Neuronal stem cell (in vitro differentiated cells): ENCODE results near the gene SLC37A1.

ENCODE experiments used
- DNase-seq: peaks from one replicate; pipeline ENCODE4 v3.0.0-alpha.2; 2013; ENCODE audit warnings: low spot score
- H2AFZ ChIP-seq: one replicate; pipeline ENCODE4 v1.6.1; 2013; ENCODE audit warnings: mild to moderate bottlenecking, low read length, inconsistent platforms
- H2AK5ac ChIP-seq: 2 replicates; pipeline ENCODE4 v1.6.1; 2013; ENCODE audit warnings: low read depth, mild to moderate bottlenecking, inconsistent platforms, low read length, moderate library complexity, mixed read lengths
- H2BK120ac ChIP-seq: 2 replicates; pipeline ENCODE4 v1.6.1; 2013; ENCODE audit warnings: low read depth, mild to moderate bottlenecking, inconsistent platforms, low read length, moderate library complexity, mixed read lengths
- H2BK12ac ChIP-seq: one replicate; pipeline ENCODE4 v1.6.1; 2013; ENCODE audit warnings: low read length, inconsistent platforms
- H2BK15ac ChIP-seq: 2 replicates; pipeline ENCODE4 v1.6.1; 2013; ENCODE audit warnings: mild to moderate bottlenecking, low read length, inconsistent platforms, mixed read lengths
- H2BK5ac ChIP-seq: one replicate; pipeline ENCODE4 v1.6.1; 2013; ENCODE audit warnings: inconsistent platforms, mild to moderate bottlenecking, low read length, moderate library complexity
- H3K14ac ChIP-seq: one replicate; pipeline ENCODE4 v1.6.1; 2013; ENCODE audit warnings: low read length, inconsistent platforms
- H3K18ac ChIP-seq: 2 replicates; pipeline ENCODE4 v1.6.1; 2013; ENCODE audit warnings: low read length, inconsistent platforms
- H3K23ac ChIP-seq: 2 replicates; pipeline ENCODE4 v1.6.1; 2013; ENCODE audit warnings: low read depth, mild to moderate bottlenecking, mixed read lengths, low read length, inconsistent platforms; ENCODE audit not compliant: poor library complexity
- H3K27ac ChIP-seq: replicated peaks from 3 replicates; pipeline ENCODE4 v1.5.1; 2013; ENCODE audit warnings: low read length, inconsistent platforms
- H3K27me3 ChIP-seq, 3 experiments: 2 replicates each; pipeline ENCODE4 v1.6.1; 2013; ENCODE audit warnings: low read length in 3 of 3, mild to moderate bottlenecking in 2 of 3, inconsistent platforms in 1 of 3, low read depth in 1 of 3, mixed read lengths in 1 of 3, moderate library complexity in 1 of 3; ENCODE audit not compliant: control insufficient read depth in 3 of 3, insufficient read depth in 3 of 3
- H3K36me3 ChIP-seq, 2 donors: replicated peaks in 1 of 2; 2 replicates each; pipeline ENCODE4 v1.6.1; 2013; ENCODE audit warnings: low read length in 2 of 2; ENCODE audit not compliant: control insufficient read depth in 2 of 2, insufficient read depth in 2 of 2
- H3K4ac ChIP-seq: 2 replicates; pipeline ENCODE4 v1.6.1; 2013; ENCODE audit warnings: inconsistent platforms, mild to moderate bottlenecking, low read length, moderate library complexity
- H3K4me1 ChIP-seq, 2 donors: 1 replicate in 1 of 2; 2 replicates in 1 of 2; pipeline ENCODE4 v1.6.1; 2013; ENCODE audit warnings: low read length in 2 of 2, low read depth in 1 of 2; ENCODE audit not compliant: control insufficient read depth in 2 of 2, insufficient read depth in 1 of 2
- H3K4me2 ChIP-seq: one replicate; pipeline ENCODE4 v1.6.1; 2013; ENCODE audit warnings: mild to moderate bottlenecking, low read length, inconsistent platforms; ENCODE audit not compliant: insufficient read depth, poor library complexity, severe bottlenecking
- H3K4me3 ChIP-seq, 2 donors: 2 replicates each; pipeline ENCODE4 v1.5.1; 2013; ENCODE audit warnings: low read length in 2 of 2, mild to moderate bottlenecking in 2 of 2, inconsistent platforms in 1 of 2, moderate library complexity in 1 of 2
- H3K79me1 ChIP-seq: one replicate; pipeline ENCODE4 v1.6.1; 2013; ENCODE audit warnings: low read depth, mild to moderate bottlenecking, inconsistent platforms, low read length, moderate library complexity
- H3K9ac ChIP-seq: one replicate; pipeline ENCODE4 v1.6.1; 2013; ENCODE audit warnings: mild to moderate bottlenecking, low read depth, low read length, inconsistent platforms; ENCODE audit not compliant: poor library complexity
- H3K9me3 ChIP-seq, 2 donors: replicated peaks in 1 of 2; 2 replicates each; pipeline versions ENCODE3 to v1.6.1; 2013; ENCODE audit warnings: low read length in 2 of 2, mild to moderate bottlenecking in 2 of 2, inconsistent platforms in 1 of 2, low read depth in 1 of 2, mixed read lengths in 1 of 2, moderate library complexity in 1 of 2; ENCODE audit not compliant: control insufficient read depth in 2 of 2, insufficient read depth in 1 of 2
- H4K8ac ChIP-seq: one replicate; pipeline ENCODE4 v1.6.1; 2013; ENCODE audit warnings: low read depth, mild to moderate bottlenecking, inconsistent platforms, low read length, moderate library complexity
- H4K91ac ChIP-seq: one replicate; pipeline ENCODE4 v1.6.1; 2013; ENCODE audit warnings: low read length, low read depth, mild to moderate bottlenecking, inconsistent platforms; ENCODE audit not compliant: poor library complexity
- WGBS, 2 donors: extraction: QIAGEN DNeasy Blood & Tissue Kit; methylation state at CpG; one replicate each; pipeline ENCODE4 v1.1.7; 2013; ENCODE audit warnings: missing lambda C conversion rate in 2 of 2, mixed read lengths in 1 of 2; ENCODE audit not compliant: insufficient read length in 2 of 2, insufficient replicate concordance in 1 of 2; ENCODE audit errors: extremely low coverage in 2 of 2; 5-methylcytosine and 5-hydroxymethylcytosine counted together

The SLC37A1 gene

GRCh38 chr21:42566524-42567213, 53.0 kb downstream of the SLC37A1 start:
- H2BK12ac ChIP-seq = no peak overlapping the region
- H3K9ac ChIP-seq = no peak overlapping the region
- H3K18ac ChIP-seq = peak overlapping the region; percentile 57
- no peak overlapping the region for H3K4ac ChIP-seq
- no peak overlapping the region for H3K27ac ChIP-seq
- H4K8ac ChIP-seq = no peak overlapping the region
- no CpG with 5 or more reads among the region's 16 CpGs for WGBS, 2 donors
- no peak overlapping the region for H2BK120ac ChIP-seq
- no peak overlapping the region for H3K14ac ChIP-seq
- peaks cover 8 to 13% of the 10 kb centered on the region in 2 donors for H3K4me1 ChIP-seq
- H2AK5ac ChIP-seq = peak overlapping the region; percentile 35
- H2BK15ac ChIP-seq = no peak overlapping the region
- H4K91ac ChIP-seq = no peak overlapping the region
- H3K79me1 ChIP-seq = no peaks in the 10 kb centered on the region
- peak overlapping the region; percentile 35 for H2BK5ac ChIP-seq
- no peak overlapping the region for H3K4me2 ChIP-seq
- no peaks in the 10 kb centered on the region for H3K9me3 ChIP-seq
- H3K27me3 ChIP-seq = peaks cover 0 to 6% (median 0%) of the 10 kb centered on the region in 3 experiments
- peaks cover 0 to 3% of the 10 kb centered on the region in 2 donors for H3K36me3 ChIP-seq
- DNase-seq = no peak
- H3K4me3 ChIP-seq = no peak overlapping the region
- H3K23ac ChIP-seq = peak overlapping the region; percentile 39
- no peak overlapping the region for H2AFZ ChIP-seq

- Histone ChIP-seq H2AK5ac (peak overlapping the region; percentile 35), H3K4ac (no peak overlapping the region), H3K18ac (no peak overlapping the region), H2BK120ac (no peak overlapping the region), H3K27ac (no peak overlapping the region), H2AFZ (no peak overlapping the region), H3K27me3 (peaks cover 0 to 6% (median 0%) of the 10 kb centered on the region in 3 experiments), H4K91ac (no peak overlapping the region), H3K4me1 (peaks cover 8 to 16% of the 10 kb centered on the region in 2 donors), H3K9ac (no peak overlapping the region), H3K79me1 (no peaks in the 10 kb centered on the region), H2BK12ac (no peak overlapping the region), H3K9me3 (no peaks in the 10 kb centered on the region), H4K8ac (no peak overlapping the region), H3K36me3 (peaks cover 0 to 3% of the 10 kb centered on the region in 2 donors), H3K14ac (no peak overlapping the region), H3K23ac (peak overlapping the region; percentile 39), H2BK15ac (no peak overlapping the region), H3K4me3 (no peak overlapping the region), H3K4me2 (no peak overlapping the region), H2BK5ac (peak overlapping the region; percentile 35)
- WGBS, 2 donors = no CpG with 5 or more reads among the region's 10 CpGs
- no peak for DNase-seq
Measured at GRCh38 chr21:42567214-42567555, 53.5 kb downstream of the SLC37A1 start.

GRCh38 chr21:42567861-42568260, 54.2 kb downstream of the SLC37A1 start:
- Histone ChIP-seq H3K23ac (no peak overlapping the region), H3K9me3 (no peaks in the 10 kb centered on the region), H3K4me1 (peaks cover 8 to 16% of the 10 kb centered on the region in 2 donors), H2BK120ac (no peak overlapping the region), H2AK5ac (no peak overlapping the region), H3K4ac (no peak overlapping the region), H3K36me3 (peaks cover 0 to 3% of the 10 kb centered on the region in 2 donors), H3K9ac (peak overlapping the region; percentile 31), H3K18ac (no peak overlapping the region), H3K4me2 (no peak overlapping the region), H2BK15ac (no peak overlapping the region), H3K27me3 (peaks cover 0 to 3% (median 0%) of the 10 kb centered on the region in 3 experiments), H2BK5ac (no peak overlapping the region), H4K91ac (no peak overlapping the region), H3K27ac (no peak overlapping the region), H2AFZ (no peak overlapping the region), H3K14ac (no peak overlapping the region), H4K8ac (no peak overlapping the region), H3K4me3 (no peak overlapping the region), H2BK12ac (no peak overlapping the region), H3K79me1 (no peaks in the 10 kb centered on the region)
- WGBS, 2 donors = no CpG with 5 or more reads among the region's 14 CpGs
- no peak for DNase-seq

- Histone ChIP-seq H2AFZ (no peak overlapping the region), H2BK5ac (no peak overlapping the region), H4K91ac (no peak overlapping the region), H3K18ac (no peak overlapping the region), H3K4me2 (no peak overlapping the region), H3K4ac (no peak overlapping the region), H2BK120ac (no peak overlapping the region), H3K79me1 (no peaks in the 10 kb centered on the region), H3K27ac (no peak overlapping the region), H3K9me3 (no peaks in the 10 kb centered on the region), H2AK5ac (peak overlapping the region; percentile 95), H3K36me3 (peaks cover 0 to 3% of the 10 kb centered on the region in 2 donors), H3K23ac (no peak overlapping the region), H3K9ac (no peak overlapping the region), H3K14ac (no peak overlapping the region), H3K4me3 (no peak overlapping the region), H3K4me1 (peaks cover 8 to 16% of the 10 kb centered on the region in 2 donors), H2BK12ac (no peak overlapping the region), H3K27me3 (peaks cover 0 to 3% (median 0%) of the 10 kb centered on the region in 3 experiments), H4K8ac (no peak overlapping the region), H2BK15ac (no peak overlapping the region)
- no peak for DNase-seq
- no CpG with 5 or more reads among the region's 19 CpGs for WGBS, 2 donors
Measured at GRCh38 chr21:42568376-42568775, 54.7 kb downstream of the SLC37A1 start.
